GM12892 (cell line): ENCODE data around the gene ZNF267.
"Not testable (repeated sequence)": the region's sequence is repeated elsewhere in the genome, so short reads cannot be mapped to it uniquely, and the experiment has no call there.

Experiments
- POLR2A ChIP-seq: IDR thresholded peaks from 2 replicates; pipeline ENCODE4 v1.6.1; 2011; ENCODE audit warnings: low read depth, low read length, control low read depth
- TAF1 ChIP-seq: IDR thresholded peaks from 2 replicates; pipeline ENCODE4 v1.6.1; 2011; ENCODE audit warnings: low read depth, mild to moderate bottlenecking, control low read depth, low read length, borderline replicate concordance

DNA sequence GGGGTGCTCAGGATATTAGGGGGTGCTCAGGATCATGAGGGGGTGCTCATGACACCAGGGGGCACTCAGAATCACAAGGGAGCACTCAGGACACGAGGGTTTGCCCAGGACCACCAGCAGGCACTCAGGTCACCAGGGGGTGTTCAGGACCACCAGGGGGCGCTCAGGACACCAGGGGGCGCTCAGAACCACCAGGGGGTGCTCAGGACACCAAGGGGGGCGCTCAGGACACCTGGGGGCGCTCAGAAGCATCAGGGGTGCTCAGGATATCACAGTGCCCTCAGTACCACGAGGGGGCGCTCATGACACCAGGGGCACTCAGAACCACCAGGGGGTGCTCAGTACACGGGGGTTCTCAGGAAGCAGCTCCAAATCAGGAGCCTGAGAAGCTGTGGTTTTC is 82.6 kb downstream of the ZNF267 start:
- TF ChIP-seq POLR2A, TAF1: not testable (repeated sequence)
